A549 (cell line): ENCODE data around the gene PMAIP1. TPM values are rescaled to one million over a fixed set of nuclear protein-coding genes. Genes with fewer than 3 reads are reported as not detected.

Experiments used
- ATAC-seq, 2 experiments: fragments of 200-7000 bp in 1 of 2; fragments of >200 bp in 1 of 2; cut with Nextera tagmentation in 1 of 2; cut with Tn5 transposase in 1 of 2; 3 replicates each; pipeline versions ENCODE4 v1.8.0 to v1.9.1; 2018 to 2020; ENCODE audit warnings: mild to moderate bottlenecking in 1 of 2, moderate library complexity in 1 of 2
- CTCF ChIA-PET: fragments of 300-600 bp; sonication (Branson Sonifier 250); formaldehyde crosslinking; extraction: SDS; loops from one replicate; lab custom pipeline; 2021; ENCODE audit warnings: antibody characterized with exemption, inconsistent platforms; lab: Yijun Ruan, JAX
- POLR2A ChIA-PET: fragments of 350-600 bp; formaldehyde crosslinking; extraction: SDS; loops from one replicate; lab custom pipeline; 2021; ENCODE audit warnings: antibody characterized with exemption, inconsistent platforms; lab: Yijun Ruan, JAX
- DNase-seq, 2 experiments: peaks; one replicate each; pipeline versions ENCODE4 v3.0.0 to v3.0.0-alpha.2; 2011 to 2016; ENCODE audit warnings: low read depth in 1 of 2, low spot score in 1 of 2
- FAIRE-seq: peaks from 2 replicates; lab custom pipeline; 2011; peaks lifted over from hg19 to GRCh38; lab: Jason Lieb, UNC
- H3K27ac ChIP-seq, 2 experiments: fragments of >200 bp; sonication (Bioruptor Twin); formaldehyde crosslinking; 3 replicates each; pipeline ENCODE4 v1.5.1; 2016 to 2017
- H3K4me1 ChIP-seq: fragments of >200 bp; sonication (Bioruptor Twin); formaldehyde crosslinking; 3 replicates; pipeline ENCODE4 v1.6.1; 2016
- H3K4me2 ChIP-seq: fragments of >200 bp; sonication (Bioruptor Twin); formaldehyde crosslinking; 3 replicates; pipeline ENCODE4 v1.6.1; 2016
- H3K4me3 ChIP-seq: fragments of >200 bp; sonication (Bioruptor Twin); formaldehyde crosslinking; 3 replicates; pipeline ENCODE4 v1.5.1; 2016
- H3K9me3 ChIP-seq: fragments of >200 bp; sonication (Bioruptor Twin); formaldehyde crosslinking; 3 replicates; pipeline ENCODE4 v1.6.1; 2016
- BCL3 ChIP-seq: fragments of >200 bp; sonication (Bioruptor Twin); formaldehyde crosslinking; IDR thresholded peaks from 3 replicates; pipeline ENCODE4 v1.6.1; 2016
- CBX2 ChIP-seq: fragments of 200-600 bp; sonication (generic); IDR thresholded peaks from 2 replicates; pipeline ENCODE4 v1.6.1; 2016; ENCODE audit warnings: low read depth, mild to moderate bottlenecking, borderline replicate concordance
- CHD2 ChIP-seq: fragments of 150-350 bp; IDR thresholded peaks from 2 replicates; pipeline ENCODE4 v1.6.1; 2014; ENCODE audit warnings: low read length; ENCODE audit not compliant: partially characterized antibody
- CHD4 ChIP-seq: fragments of 200-600 bp; sonication (generic); IDR thresholded peaks from 2 replicates; pipeline ENCODE4 v1.6.1; 2016; ENCODE audit warnings: antibody characterized with exemption, mild to moderate bottlenecking, borderline replicate concordance
- EHF ChIP-seq: fragments of 250-450 bp; sonication (Bioruptor Pico); IDR thresholded peaks from 2 replicates; pipeline ENCODE4 v1.5.0; 2020; ENCODE audit warnings: mild to moderate bottlenecking
- ESRRA ChIP-seq: fragments of 150-350 bp; IDR thresholded peaks from 2 replicates; pipeline ENCODE4 v1.6.1; 2014; ENCODE audit warnings: mild to moderate bottlenecking, low read length, borderline replicate concordance
- FOSL2 ChIP-seq, 2 experiments: fragments of 450-650 bp in 1 of 2; fragments of >200 bp in 1 of 2; sonication (Bioruptor Twin) in 1 of 2; formaldehyde crosslinking; IDR thresholded peaks; 2 replicates each; pipeline versions ENCODE4 v1.5.0 to v1.6.1; 2016 to 2020; ENCODE audit warnings: mild to moderate bottlenecking in 1 of 2, moderate library complexity in 1 of 2
- FOXS1 ChIP-seq: fragments of 250-450 bp; sonication (Bioruptor Pico); IDR thresholded peaks from 2 replicates; pipeline ENCODE4 v1.5.0; 2020; ENCODE audit warnings: mild to moderate bottlenecking, moderate library complexity
- HOXA7 ChIP-seq: fragments of 250-450 bp; sonication (Bioruptor Pico); IDR thresholded peaks from 2 replicates; pipeline ENCODE4 v1.5.0; 2020; ENCODE audit warnings: mild to moderate bottlenecking, moderate library complexity
- HOXB13 ChIP-seq: fragments of 250-450 bp; sonication (Bioruptor Pico); IDR thresholded peaks from 2 replicates; pipeline ENCODE4 v1.5.0; 2020; ENCODE audit warnings: low read depth, mild to moderate bottlenecking, moderate library complexity
- JUN ChIP-seq, 2 experiments: fragments of >200 bp; sonication (Bioruptor Twin); formaldehyde crosslinking; IDR thresholded peaks; 2 replicates in 1 of 2; 3 replicates in 1 of 2; pipeline ENCODE4 v1.6.1; 2016 to 2017
- JUNB ChIP-seq: fragments of >200 bp; sonication (Bioruptor Twin); formaldehyde crosslinking; IDR thresholded peaks from 2 replicates; pipeline ENCODE4 v1.6.1; 2016
- KDM1A ChIP-seq: fragments of 200-600 bp; sonication (generic); IDR thresholded peaks from 2 replicates; pipeline ENCODE4 v1.6.1; 2016; ENCODE audit warnings: low read depth, mild to moderate bottlenecking
- KDM5A ChIP-seq: fragments of 200-600 bp; sonication (generic); IDR thresholded peaks from 2 replicates; pipeline ENCODE4 v1.6.1; 2016; ENCODE audit warnings: antibody characterized with exemption, mild to moderate bottlenecking
- MAFK ChIP-seq: fragments of 450-650 bp; IDR thresholded peaks from 2 replicates; pipeline ENCODE4 v1.6.1; 2014; ENCODE audit not compliant: partially characterized antibody
- MAZ ChIP-seq: fragments of 150-350 bp; IDR thresholded peaks from 2 replicates; pipeline ENCODE4 v1.6.1; 2014; ENCODE audit warnings: antibody characterized with exemption, low read depth, low read length, borderline replicate concordance
- MYC ChIP-seq: IDR thresholded peaks from 2 replicates; pipeline ENCODE4 v1.6.1; 2012; ENCODE audit warnings: mild to moderate bottlenecking, inconsistent platforms, low read length, improper control_type of control experiment, borderline replicate concordance
- NFE2L2 ChIP-seq: fragments of 150-350 bp; conservative IDR thresholded peaks from 2 replicates; pipeline ENCODE4 v1.6.1; 2014; ENCODE audit warnings: low read length
- NR3C1 ChIP-seq: fragments of >200 bp; sonication (Bioruptor Twin); formaldehyde crosslinking; IDR thresholded peaks from 3 replicates; pipeline ENCODE4 v1.6.1; 2017
- PBX3 ChIP-seq: IDR thresholded peaks from 2 replicates; pipeline ENCODE4 v1.6.1; 2012
- POLR2AphosphoS2 ChIP-seq: conservative IDR thresholded peaks from 2 replicates; pipeline ENCODE4 v1.6.1; 2012; ENCODE audit warnings: low read length, improper control_type of control experiment, inconsistent platforms
- RARB ChIP-seq: fragments of 250-450 bp; sonication (Bioruptor Pico); IDR thresholded peaks from 2 replicates; pipeline ENCODE4 v1.8.0; 2021; ENCODE audit warnings: mild to moderate bottlenecking, moderate library complexity
- RFX5 ChIP-seq: fragments of 450-650 bp; IDR thresholded peaks from 2 replicates; pipeline ENCODE4 v1.7.1; 2014; ENCODE audit warnings: antibody characterized with exemption, mild to moderate bottlenecking, moderate library complexity
- SMC3 ChIP-seq: fragments of >200 bp; sonication (Bioruptor Twin); formaldehyde crosslinking; IDR thresholded peaks from 3 replicates; pipeline ENCODE4 v1.6.1; 2018; ENCODE audit warnings: inconsistent platforms
- SREBF2 ChIP-seq: fragments of 450-650 bp; IDR thresholded peaks from 2 replicates; pipeline ENCODE4 v1.6.1; 2014; ENCODE audit warnings: mild to moderate bottlenecking, moderate library complexity
- TFCP2L1 ChIP-seq: fragments of 250-450 bp; sonication (Bioruptor Pico); IDR thresholded peaks from 2 replicates; pipeline ENCODE4 v1.5.0; 2021; ENCODE audit warnings: mild to moderate bottlenecking
- TP53 ChIP-seq: fragments of 250-450 bp; sonication (Bioruptor Pico); IDR thresholded peaks from 2 replicates; pipeline ENCODE4 v1.5.0; 2021; ENCODE audit warnings: mild to moderate bottlenecking, moderate library complexity
- ZC3H11A ChIP-seq: fragments of 450-650 bp; IDR thresholded peaks from 2 replicates; pipeline ENCODE4 v1.6.1; 2014; ENCODE audit warnings: antibody characterized with exemption, mild to moderate bottlenecking
- ZFP36 ChIP-seq: fragments of 450-650 bp; IDR thresholded peaks from 2 replicates; pipeline ENCODE4 v1.6.1; 2014; ENCODE audit warnings: borderline replicate concordance; ENCODE audit not compliant: partially characterized antibody
- ZSCAN20 ChIP-seq: fragments of 250-450 bp; sonication (Bioruptor Pico); IDR thresholded peaks from 2 replicates; pipeline ENCODE4 v1.8.0; 2022; ENCODE audit warnings: mild to moderate bottlenecking, moderate library complexity
- WGBS: methylation state at CpG from one replicate; pipeline ENCODE4 v1.1.6; 2017; ENCODE audit errors: missing lambda C conversion rate; 5-methylcytosine and 5-hydroxymethylcytosine counted together
- polyA minus RNA-seq: library from RNA; depleted of rRNA, polyadenylated mRNA; stranded (reverse); fragments of >200 nt; gene quantifications from 2 replicates; pipeline ENCODE4 v1.2.3, GENCODE V29; 2011; rRNA and poly(A)+ RNA removed
- polyA plus RNA-seq, 4 experiments: library from polyadenylated mRNA; depleted of rRNA in 3 of 4; stranded (reverse); fragments of >200 nt; fragmentation: RNase III in 1 of 4; extraction: RNeasy Plus Mini Kit Qiagen cat#74134 plus additional on column Dnase treatment in 1 of 4; gene quantifications; 2 replicates in 3 of 4; 3 replicates in 1 of 4; pipeline ENCODE4 v1.2.3, GENCODE V29; 2011 to 2017
- TF ChIP-seq, protein P1 (sequence below): IDR thresholded peaks from 2 replicates; pipeline ENCODE4 v1.6.1; 2012
- TF ChIP-seq, protein P2 (sequence below): fragments of 200-600 bp; sonication (generic); IDR thresholded peaks from 2 replicates; pipeline ENCODE4 v1.6.1; 2016; ENCODE audit warnings: antibody characterized with exemption, mild to moderate bottlenecking, moderate library complexity
- TF ChIP-seq, protein P3 (sequence below): fragments of 250-450 bp; sonication (Bioruptor Pico); IDR thresholded peaks from 2 replicates; pipeline ENCODE4 v1.5.0; 2020; ENCODE audit warnings: low read depth, mild to moderate bottlenecking, moderate library complexity

Gene PMAIP1
- 23.1 and 40.3 TPM in 2 replicates for polyA plus RNA-seq (2011; rRNA removed)
- polyA plus RNA-seq (2012; cell fraction: cytosol; rRNA removed) = 8.7 and 10.4 TPM in 2 replicates
- 4.2 and 4.7 TPM in 2 replicates for polyA plus RNA-seq (2012; cell fraction: nucleus; rRNA removed)
- 9.7 to 10.6 TPM (median 9.7 TPM) in 3 replicates for polyA plus RNA-seq (2017; fragmentation: RNase III; extraction: RNeasy Plus Mini Kit Qiagen cat#74134 plus additional on column Dnase treatment)
- 5.7 and 8.6 TPM in 2 replicates for polyA minus RNA-seq

DNA sequence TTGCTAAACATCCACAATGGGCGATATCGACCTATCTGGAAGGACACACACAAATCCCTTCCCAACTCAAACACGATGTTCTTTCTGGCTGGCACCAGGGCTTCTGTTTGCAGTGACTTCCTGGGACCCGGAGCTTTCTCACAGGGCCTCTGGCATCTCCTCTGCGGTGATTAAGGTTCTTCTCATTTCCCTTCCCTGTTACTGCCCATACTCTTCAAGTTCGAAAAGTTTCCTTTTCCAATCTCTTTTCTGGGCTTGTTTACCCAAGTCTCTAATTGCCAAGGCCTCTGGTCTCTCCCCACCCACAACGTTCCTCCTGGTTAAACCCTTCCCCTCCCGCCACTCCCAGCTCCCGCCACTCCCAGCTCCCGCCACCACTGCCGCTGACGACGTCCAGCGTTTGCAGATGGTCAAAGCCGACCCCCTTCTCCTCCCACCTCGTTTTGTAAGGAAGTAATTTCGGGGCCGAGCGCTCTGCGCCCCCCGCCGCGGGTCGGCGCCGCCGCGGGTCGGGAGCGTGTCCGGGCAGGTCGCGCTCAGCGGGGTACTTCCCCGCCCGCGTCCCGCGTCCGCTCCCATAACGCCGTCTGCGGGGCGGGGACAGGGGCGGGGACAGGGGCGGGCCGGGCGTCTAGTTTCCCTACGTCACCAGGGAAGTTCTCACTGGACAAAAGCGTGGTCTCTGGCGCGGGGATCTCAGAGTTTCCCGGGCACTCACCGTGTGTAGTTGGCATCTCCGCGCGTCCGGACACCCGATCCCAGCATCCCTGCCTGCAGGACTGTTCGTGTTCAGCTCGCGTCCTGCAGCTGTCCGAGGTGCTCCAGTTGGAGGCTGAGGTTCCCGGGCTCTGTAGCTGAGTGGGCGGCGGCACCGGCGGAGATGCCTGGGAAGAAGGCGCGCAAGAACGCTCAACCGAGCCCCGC lies at the start of gene PMAIP1:
TSS of gene PMAIP1 (plus strand) at position 699 of the 924 bp plus-strand sequence. CDS start at position 881, 182 bp downstream.
- Histone ChIP-seq H3K4me2 (peak within 1 kb of the TSS; percentile 79), H3K27ac (peak within 1 kb of the TSS; percentile 90 to 96), H3K4me1 (peaks cover 40% of the 10 kb centered on the region), H3K9me3 (no peaks in the 10 kb centered on the region), H3K4me3 (peak within 1 kb of the TSS; percentile 94)
- ChIA-PET POLR2A (interaction anchor here (0.8 to 2.8 kb wide), 15 partner anchors 11 to 154 kb away, joined by 3 to 28 read pairs (median 7); no protein-coding TSS in a partner anchor), CTCF (interaction anchor here (0.8 to 2.8 kb wide), 4 partner anchors 14 to 78 kb away, joined by 3 to 14 read pairs (median 3); no protein-coding TSS in a partner anchor)
- FAIRE-seq (no peak), DNase-seq (peak; percentile 72 to 91), ATAC-seq (peak; percentile 89 to 90)
- WGBS = 3% methylated on average over 12 of the region's 73 CpGs
- TF ChIP-seq TP53 (CRISPR knock-in tag) (no peak; the same call in 1 of the 2 replicates), SREBF2 (no peak), MAFK (no peak), FOSL2 (IDR thresholded peaks at IDR 0.05) (no peak), FOSL2 (CRISPR knock-in tag; IDR thresholded peaks at IDR 0.05) (no peak), ZFP36 (no peak), JUNB (no peak), MYC (no peak), FOXS1 (CRISPR knock-in tag) (no peak), HOXA7 (CRISPR knock-in tag) (no peak), RARB (CRISPR knock-in tag) (no peak), JUN (IDR thresholded peaks at IDR 0.05) (peak; percentile 81 to 94), HOXB13 (CRISPR knock-in tag) (no peak; the same call in 1 of the 2 replicates), EHF (CRISPR knock-in tag) (peak; percentile 59; the same call in 1 of the 2 replicates), KDM1A (no peak), ZSCAN20 (CRISPR knock-in tag) (no peak), SMC3 (no peak), POLR2AphosphoS2 (no peak), NFE2L2 (no peak), NR3C1 (no peak), BCL3 (peak; percentile 94; the same call in 2 of the 3 replicates), ZC3H11A (no peak), RFX5 (no peak), CHD4 (no peak), TFCP2L1 (CRISPR knock-in tag) (no peak), ESRRA (no peak), KDM5A (no peak), MAZ (no peak), CHD2 (no peak), PBX3 (no peak; the same call in 1 of the 2 replicates), CBX2 (no peak)
- TF ChIP-seq, protein P1, sequence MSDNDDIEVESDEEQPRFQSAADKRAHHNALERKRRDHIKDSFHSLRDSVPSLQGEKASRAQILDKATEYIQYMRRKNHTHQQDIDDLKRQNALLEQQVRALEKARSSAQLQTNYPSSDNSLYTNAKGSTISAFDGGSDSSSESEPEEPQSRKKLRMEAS = peak; percentile 61
- TF ChIP-seq, protein P2, sequence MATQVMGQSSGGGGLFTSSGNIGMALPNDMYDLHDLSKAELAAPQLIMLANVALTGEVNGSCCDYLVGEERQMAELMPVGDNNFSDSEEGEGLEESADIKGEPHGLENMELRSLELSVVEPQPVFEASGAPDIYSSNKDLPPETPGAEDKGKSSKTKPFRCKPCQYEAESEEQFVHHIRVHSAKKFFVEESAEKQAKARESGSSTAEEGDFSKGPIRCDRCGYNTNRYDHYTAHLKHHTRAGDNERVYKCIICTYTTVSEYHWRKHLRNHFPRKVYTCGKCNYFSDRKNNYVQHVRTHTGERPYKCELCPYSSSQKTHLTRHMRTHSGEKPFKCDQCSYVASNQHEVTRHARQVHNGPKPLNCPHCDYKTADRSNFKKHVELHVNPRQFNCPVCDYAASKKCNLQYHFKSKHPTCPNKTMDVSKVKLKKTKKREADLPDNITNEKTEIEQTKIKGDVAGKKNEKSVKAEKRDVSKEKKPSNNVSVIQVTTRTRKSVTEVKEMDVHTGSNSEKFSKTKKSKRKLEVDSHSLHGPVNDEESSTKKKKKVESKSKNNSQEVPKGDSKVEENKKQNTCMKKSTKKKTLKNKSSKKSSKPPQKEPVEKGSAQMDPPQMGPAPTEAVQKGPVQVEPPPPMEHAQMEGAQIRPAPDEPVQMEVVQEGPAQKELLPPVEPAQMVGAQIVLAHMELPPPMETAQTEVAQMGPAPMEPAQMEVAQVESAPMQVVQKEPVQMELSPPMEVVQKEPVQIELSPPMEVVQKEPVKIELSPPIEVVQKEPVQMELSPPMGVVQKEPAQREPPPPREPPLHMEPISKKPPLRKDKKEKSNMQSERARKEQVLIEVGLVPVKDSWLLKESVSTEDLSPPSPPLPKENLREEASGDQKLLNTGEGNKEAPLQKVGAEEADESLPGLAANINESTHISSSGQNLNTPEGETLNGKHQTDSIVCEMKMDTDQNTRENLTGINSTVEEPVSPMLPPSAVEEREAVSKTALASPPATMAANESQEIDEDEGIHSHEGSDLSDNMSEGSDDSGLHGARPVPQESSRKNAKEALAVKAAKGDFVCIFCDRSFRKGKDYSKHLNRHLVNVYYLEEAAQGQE = peak; percentile 45
- TF ChIP-seq, protein P3, sequence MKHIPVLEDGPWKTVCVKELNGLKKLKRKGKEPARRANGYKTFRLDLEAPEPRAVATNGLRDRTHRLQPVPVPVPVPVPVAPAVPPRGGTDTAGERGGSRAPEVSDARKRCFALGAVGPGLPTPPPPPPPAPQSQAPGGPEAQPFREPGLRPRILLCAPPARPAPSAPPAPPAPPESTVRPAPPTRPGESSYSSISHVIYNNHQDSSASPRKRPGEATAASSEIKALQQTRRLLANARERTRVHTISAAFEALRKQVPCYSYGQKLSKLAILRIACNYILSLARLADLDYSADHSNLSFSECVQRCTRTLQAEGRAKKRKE (CRISPR knock-in tag) = no peak
